ENCODE data around the gene FXYD2.

Gene FXYD2

DNA sequence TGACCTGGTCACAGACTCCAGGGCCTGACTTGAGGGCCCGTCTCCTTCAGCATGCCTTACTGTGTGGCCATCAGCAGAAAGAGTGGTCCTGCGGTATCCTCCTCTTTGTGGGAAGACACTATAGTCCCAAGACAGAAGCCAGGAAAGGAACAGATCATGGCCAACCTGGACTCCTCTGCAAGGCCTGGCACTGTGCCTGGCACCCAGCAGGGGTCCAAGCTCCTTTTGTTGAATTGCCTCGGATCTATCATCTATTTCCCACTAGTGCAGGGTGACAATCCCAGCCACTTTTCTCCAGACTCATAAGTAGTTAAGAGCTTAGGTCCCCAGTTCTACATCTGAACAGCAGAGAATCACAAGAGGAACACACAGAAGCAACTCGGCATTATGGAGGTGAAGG is 54.5 kb downstream of the FXYD2 start:
- no peak for DNase-seq (ENCODE audit: low read depth in 2 of 3, low spot score in 2 of 3)
